HTR-8/SVneo (cell line): ENCODE results near the gene MRPS15.
"Not testable (repeated sequence)": the region's sequence is repeated elsewhere in the genome, so short reads cannot be mapped to it uniquely, and the experiment has no call there.

Experiments used
- DNase-seq: peaks from one replicate; pipeline ENCODE4 v3.0.0; 2011; ENCODE audit warnings: low spot score, mixed read lengths; ENCODE audit not compliant: insufficient read length
- FAIRE-seq: peaks from 2 replicates; lab custom pipeline; 2011; peaks lifted over from hg19 to GRCh38; lab: Jason Lieb, UNC

The MRPS15 gene

DNA sequence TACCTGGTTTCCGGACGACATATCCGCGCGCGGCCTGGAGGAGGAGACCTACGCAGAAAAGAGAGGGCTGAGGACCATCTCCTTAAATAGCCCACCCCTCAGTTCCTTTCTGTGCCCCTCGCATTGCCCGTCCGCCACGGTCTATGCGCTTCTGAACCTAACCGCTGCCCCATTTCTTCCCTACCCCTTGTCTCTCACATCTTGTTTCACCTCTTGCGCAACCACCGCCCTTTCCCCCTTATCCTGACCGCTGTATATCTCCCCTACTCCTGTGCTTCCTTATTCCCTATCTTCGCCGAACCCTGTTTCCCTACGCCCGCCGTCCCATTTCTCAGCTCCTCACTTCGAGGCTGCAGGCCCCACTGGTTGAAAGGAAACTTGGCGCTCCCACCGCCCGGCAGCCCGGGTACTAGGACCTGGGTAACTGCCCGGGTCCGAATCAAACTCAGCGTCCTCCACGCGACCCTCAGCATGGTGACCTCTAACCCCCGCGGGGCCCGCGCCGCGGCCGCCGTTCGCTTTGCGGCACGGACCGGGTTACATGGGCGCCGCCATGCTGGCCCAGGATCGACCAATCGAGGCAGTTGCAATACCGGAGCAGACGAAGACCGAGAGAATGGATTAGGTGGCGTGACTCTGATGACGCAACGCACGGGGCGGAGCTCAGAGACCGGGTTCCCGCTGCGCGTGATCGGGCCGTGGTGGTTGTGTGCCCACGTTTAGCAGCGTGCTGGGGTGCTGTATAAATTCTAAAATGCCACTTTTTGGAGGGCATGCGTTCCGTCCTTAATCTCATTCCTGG is at the start of gene MRPS15:
Gene MRPS15 (minus strand): TSS at position 582 of the 802 bp plus-strand sequence. CDS start 109 bp downstream, at position 473.
- DNase-seq (peak; percentile 89), FAIRE-seq (peak; percentile 95)

DNA sequence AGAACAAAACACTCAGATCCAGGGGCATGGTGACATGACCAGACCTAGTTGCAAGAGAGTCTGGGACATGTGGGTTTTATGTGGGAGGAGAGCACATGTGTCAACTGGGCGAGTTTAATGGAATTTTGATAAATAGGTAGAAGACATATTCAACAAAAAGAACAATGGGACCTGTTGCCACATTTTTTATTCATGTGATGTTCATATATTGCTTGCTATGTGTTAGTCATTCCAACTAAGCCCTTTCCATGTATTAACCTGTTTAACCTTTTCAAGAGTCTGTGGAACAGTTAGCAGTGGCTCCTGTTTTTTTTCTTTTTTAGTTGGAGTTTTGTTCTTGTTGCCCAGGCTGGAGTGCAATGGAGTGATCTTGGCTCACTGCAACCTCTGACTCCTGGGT is 48.7 kb upstream of the MRPS15 start:
- FAIRE-seq (no peak), DNase-seq (no peak)

- FAIRE-seq (no peak), DNase-seq (no peak)
Measured at GRCh38 chr1:36511804-36512798, 47.9 kb upstream of the MRPS15 start.

DNA sequence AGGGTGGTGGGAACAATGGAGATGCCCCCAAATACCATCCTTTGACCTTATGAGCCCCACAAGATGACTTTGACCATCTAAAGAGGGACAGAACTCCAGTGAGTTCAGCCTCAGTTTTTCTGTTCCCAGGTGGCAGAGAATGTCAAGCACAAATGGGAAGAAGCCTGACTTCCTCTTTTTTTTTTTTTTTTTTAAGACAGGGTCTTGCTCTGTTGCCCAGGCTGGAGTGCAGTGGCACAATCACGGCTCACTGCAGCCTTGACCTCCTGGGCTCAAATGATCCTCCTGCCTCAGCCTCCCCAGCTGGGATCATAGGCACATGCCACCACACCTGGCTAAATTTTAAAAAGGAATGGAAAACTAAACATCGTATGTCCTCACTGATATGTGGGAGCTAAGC is 47.0 kb upstream of the MRPS15 start:
- FAIRE-seq, result not testable (repeated sequence)

DNA sequence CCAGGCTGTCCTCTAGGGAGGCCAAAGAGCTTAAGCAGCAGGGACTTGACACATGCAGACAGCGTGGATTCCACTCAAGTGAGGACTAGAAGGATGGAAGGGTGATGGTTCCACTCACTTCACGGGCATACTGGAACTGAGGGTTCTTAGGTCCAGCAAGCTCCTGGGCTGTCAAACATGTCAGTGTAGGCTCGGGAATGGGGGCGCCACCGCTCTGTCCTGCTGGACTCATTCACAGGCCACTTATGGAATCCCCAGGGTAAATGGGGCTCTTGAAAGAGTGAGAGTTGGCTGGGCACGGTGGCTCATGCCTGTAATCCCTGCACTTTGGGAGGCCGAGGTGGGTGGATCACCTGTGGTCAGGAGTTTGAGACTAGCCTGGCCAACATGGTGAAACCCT is 46.2 kb upstream of the MRPS15 start:
- no peak for FAIRE-seq
- no peak for DNase-seq

More for the DNA sequence above, 47.0 kb upstream of the MRPS15 start:
- DNase-seq, result not testable (repeated sequence)

DNA sequence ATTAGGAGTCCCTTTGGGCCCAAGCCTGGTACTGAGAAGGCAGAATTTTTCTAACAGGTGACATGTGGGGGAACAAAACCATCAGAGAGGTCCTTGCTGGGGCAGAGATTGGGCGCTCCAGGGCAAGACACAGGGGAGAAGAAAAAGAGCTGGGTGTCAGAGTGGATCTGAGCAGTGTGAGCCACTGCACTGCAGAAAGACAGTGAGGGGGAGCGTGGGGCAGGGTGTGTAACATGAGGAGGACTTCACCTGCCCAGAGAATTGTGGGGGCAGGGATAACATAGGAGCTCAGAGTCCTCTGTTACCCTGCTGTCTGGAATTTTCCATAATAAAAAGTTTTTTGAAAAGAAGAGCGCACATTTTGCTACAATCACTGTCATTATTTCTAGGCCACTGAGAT is 44.1 kb upstream of the MRPS15 start:
- DNase-seq (no peak), FAIRE-seq (no peak)

- FAIRE-seq, result no peak
Measured at GRCh38 chr1:36506276-36506920, 42.2 kb upstream of the MRPS15 start.

GRCh38 chr1:36503733-36504132 is 39.5 kb upstream of the MRPS15 start:
- no peak for FAIRE-seq
- DNase-seq, result no peak

More at GRCh38 chr1:36506276-36506920, 42.2 kb upstream of the MRPS15 start:
- no peak for DNase-seq

DNA sequence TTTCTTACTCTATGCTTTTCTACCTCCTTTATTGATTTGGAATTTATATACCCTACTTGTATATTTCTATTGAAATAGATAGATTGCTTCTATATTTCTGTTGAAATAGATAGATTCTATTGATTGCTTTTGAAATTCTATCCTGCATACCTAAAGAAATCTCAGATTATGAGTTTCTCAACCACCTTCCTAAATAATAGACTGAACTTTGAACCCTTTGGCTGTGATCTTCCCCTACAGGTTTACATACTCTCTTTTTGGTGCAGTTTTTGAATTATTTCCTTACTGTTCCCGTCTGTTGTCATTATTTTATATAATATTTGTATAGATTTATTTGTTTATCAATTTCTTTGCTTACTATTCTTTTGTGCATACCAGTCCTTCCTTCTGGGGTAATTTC is 39.0 kb upstream of the MRPS15 start:
- no peak for DNase-seq
- no peak for FAIRE-seq

DNA sequence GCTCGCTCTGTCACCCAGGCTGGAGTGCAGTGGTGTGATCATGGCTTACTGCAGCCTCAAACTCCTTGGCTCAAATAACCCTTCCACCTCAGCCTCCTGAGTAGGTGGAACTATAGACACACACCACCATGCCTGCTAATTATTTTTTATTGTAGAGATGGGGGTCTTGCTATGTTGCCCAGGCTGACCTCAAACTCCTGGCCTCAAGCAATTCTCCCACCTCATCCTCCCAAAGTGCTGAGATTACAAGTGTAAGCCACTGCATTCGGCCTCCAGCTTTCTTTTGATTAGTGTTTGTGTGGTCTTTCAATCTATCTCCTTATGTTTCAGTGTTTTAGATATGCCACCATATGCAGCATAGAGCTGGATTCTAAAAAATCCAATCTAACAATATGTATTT is 38.4 kb upstream of the MRPS15 start:
- no peak for DNase-seq
- FAIRE-seq, result no peak

- not testable (repeated sequence) for DNase-seq, FAIRE-seq
Measured at GRCh38 chr1:36501911-36502310, 37.7 kb upstream of the MRPS15 start.

DNA sequence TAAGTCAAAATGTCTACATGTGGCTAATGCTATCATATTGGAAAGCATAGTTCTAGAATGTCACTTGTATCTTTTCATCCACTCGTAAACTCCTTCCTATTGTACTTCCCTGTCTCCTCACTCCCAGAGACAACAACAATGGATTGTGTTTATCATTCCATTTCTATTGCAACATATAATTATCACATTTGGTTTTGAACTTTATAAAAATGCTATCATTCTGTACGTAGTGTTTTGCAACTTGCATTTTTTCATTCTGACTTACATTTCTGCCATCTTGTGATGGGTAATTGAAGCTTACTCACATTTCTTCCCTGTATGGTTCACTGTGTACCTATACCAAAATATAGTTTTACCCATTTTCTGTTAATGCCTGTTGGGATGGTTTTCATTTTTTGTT is 33.0 kb upstream of the MRPS15 start:
- DNase-seq (no peak), FAIRE-seq (no peak)

DNA sequence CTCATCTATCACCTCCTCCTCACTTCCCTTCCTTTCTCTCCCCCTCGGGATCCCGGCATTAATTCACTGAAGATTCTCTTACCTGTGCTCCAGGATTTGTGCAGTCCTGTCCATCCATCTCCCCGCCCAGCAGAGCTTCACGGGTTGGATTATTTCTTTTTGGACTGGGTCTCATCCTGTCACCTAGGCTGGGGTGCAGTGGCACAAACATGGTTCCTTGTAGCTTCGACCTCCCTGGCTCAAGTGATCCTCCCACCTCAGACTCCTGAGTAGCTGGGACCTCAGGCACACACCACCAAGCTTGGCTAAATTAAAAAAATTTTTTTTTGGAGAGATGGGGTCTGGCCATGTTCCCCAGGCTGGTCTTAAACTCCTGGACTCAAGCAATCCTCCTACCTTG is 30.8 kb upstream of the MRPS15 start:
- no peak for FAIRE-seq
- no peak for DNase-seq

GRCh38 chr1:36493524-36493923 is 29.3 kb upstream of the MRPS15 start:
- FAIRE-seq (no peak), DNase-seq (no peak)

GRCh38 chr1:36492491-36492890 is 28.3 kb upstream of the MRPS15 start:
- no peak for DNase-seq
- no peak for FAIRE-seq

GRCh38 chr1:36489258-36490051 is 25.3 kb upstream of the MRPS15 start:
- not testable (repeated sequence) for FAIRE-seq, DNase-seq

DNA sequence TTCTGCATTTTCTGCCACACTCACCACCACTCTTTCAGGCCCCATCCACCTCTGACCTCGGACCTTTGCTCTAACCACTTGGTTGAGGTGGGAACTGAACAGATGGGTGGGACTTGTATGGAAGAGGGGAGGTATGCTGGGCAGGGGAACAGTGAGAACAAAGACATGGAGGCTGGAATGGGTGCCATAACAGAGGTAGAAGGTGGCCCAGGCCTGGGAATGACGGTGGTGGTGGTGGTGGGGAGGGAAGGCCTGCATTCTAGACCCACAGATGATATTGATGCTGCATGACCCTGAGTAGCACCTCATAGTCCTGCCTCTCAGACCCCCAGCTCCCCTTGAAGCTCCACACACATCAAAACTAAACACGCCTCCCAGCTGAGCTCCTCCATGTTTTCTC is 23.7 kb upstream of the MRPS15 start:
- DNase-seq (no peak), FAIRE-seq (no peak)

- FAIRE-seq, DNase-seq: not testable (repeated sequence)
Measured at GRCh38 chr1:36487336-36487725, 23.1 kb upstream of the MRPS15 start.
